OCI-LY3 (cell line): ENCODE results near the gene TNF.

Experiments used
- EZH2phosphoT487 ChIP-seq: fragments of 200-600 bp; shearing (Covaris generic); IDR thresholded peaks from 2 replicates; pipeline ENCODE4 v1.6.1; 2018; ENCODE audit warnings: antibody characterized with exemption, mixed run types, low read depth
- TF ChIP-seq, protein P1 (sequence below): fragments of 200-600, 300-600 bp; sonication (generic); IDR thresholded peaks from 2 replicates; pipeline ENCODE4 v1.5.1; 2014; ENCODE audit warnings: antibody characterized with exemption, low read length, low read depth

DNA sequence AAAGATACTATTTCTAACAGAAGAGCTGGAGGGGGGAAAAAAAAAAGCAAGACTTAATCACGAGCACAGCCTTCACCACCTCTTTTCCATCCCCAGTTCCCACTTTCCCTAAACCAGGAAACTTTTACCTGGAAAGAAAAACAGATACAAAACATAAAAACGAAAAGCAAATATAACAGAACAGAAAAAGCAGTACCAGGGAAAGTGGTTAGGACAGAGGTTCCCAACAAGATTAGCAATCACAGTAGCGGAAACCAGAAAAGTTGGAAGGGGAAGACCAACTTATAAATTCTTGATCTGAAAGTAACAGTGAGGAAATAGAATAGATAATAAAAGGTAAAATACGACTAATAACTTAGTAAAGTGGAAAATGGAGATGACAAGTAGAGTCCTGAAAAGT, 34.7 kb upstream of the TNF start:
- TF ChIP-seq, protein P1, sequence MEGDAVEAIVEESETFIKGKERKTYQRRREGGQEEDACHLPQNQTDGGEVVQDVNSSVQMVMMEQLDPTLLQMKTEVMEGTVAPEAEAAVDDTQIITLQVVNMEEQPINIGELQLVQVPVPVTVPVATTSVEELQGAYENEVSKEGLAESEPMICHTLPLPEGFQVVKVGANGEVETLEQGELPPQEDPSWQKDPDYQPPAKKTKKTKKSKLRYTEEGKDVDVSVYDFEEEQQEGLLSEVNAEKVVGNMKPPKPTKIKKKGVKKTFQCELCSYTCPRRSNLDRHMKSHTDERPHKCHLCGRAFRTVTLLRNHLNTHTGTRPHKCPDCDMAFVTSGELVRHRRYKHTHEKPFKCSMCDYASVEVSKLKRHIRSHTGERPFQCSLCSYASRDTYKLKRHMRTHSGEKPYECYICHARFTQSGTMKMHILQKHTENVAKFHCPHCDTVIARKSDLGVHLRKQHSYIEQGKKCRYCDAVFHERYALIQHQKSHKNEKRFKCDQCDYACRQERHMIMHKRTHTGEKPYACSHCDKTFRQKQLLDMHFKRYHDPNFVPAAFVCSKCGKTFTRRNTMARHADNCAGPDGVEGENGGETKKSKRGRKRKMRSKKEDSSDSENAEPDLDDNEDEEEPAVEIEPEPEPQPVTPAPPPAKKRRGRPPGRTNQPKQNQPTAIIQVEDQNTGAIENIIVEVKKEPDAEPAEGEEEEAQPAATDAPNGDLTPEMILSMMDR, result no peak
- TF ChIP-seq EZH2phosphoT487, result no peak
